GM19397 (cell line): Measurements from ENCODE around the gene PLCB3.

Experiments
- ATAC-seq: cut with Tn5 transposase; IDR thresholded peaks from one replicate; pipeline ENCODE4 v1.9.1; 2021; ENCODE audit warnings: mild to moderate bottlenecking, moderate library complexity; ENCODE audit not compliant: unreplicated experiment

The PLCB3 gene

GRCh38 chr11:64317961-64318765 lies 66.8 kb downstream of the PLCB3 start, which contains the start of gene PRDX5:
TSS of gene PRDX5 (plus strand) at chr11:64318121. CDS start at chr11:64318216, 95 bp downstream.
- peak; percentile 80 for ATAC-seq
